DMS153 treated with DMSO at 0.1 percent for 48 hours (cell line): ENCODE measurements around the gene LINC00632.

ENCODE experiments used
- DNase-seq: peaks from one replicate; lab custom pipeline; 2025; ENCODE audit not compliant: unreplicated experiment; lab: John Stamatoyannopoulos, UW

LINC00632 gene

GRCh38 chrX:140764401-140764919, 54.9 kb downstream of the LINC00632 start:
- DNase-seq, result no peak

- DNase-seq, result no peak
Measured at GRCh38 chrX:140765043-140765784, 55.7 kb downstream of the LINC00632 start.

GRCh38 chrX:140766024-140766611, 56.6 kb downstream of the LINC00632 start:
- DNase-seq, result peak; percentile 1

- no peak for DNase-seq
Measured at GRCh38 chrX:140767646-140768045, 58.1 kb downstream of the LINC00632 start.

- DNase-seq, result no peak
Measured at GRCh38 chrX:140775211-140775610, 65.7 kb downstream of the LINC00632 start.

GRCh38 chrX:140776320-140776719, 66.8 kb downstream of the LINC00632 start:
- DNase-seq, result no peak

- no peak for DNase-seq
Measured at GRCh38 chrX:140794642-140795041, 85.1 kb downstream of the LINC00632 start.

GRCh38 chrX:140799216-140799615, 89.7 kb downstream of the LINC00632 start:
- DNase-seq, result no peak

- DNase-seq, result no peak
Measured at GRCh38 chrX:140804292-140804691, 94.7 kb downstream of the LINC00632 start.

GRCh38 chrX:140815868-140816267, 106.3 kb downstream of the LINC00632 start:
- no peak for DNase-seq

GRCh38 chrX:140817943-140818342, 108.4 kb downstream of the LINC00632 start:
- DNase-seq, result no peak

GRCh38 chrX:140821280-140821679, 111.7 kb downstream of the LINC00632 start:
- no peak for DNase-seq

- DNase-seq, result no peak
Measured at GRCh38 chrX:140822184-140822583, 112.6 kb downstream of the LINC00632 start.

GRCh38 chrX:140822861-140823260, 113.3 kb downstream of the LINC00632 start:
- no peak for DNase-seq

GRCh38 chrX:140836874-140837273, 127.3 kb downstream of the LINC00632 start:
- DNase-seq, result no peak
